HG03558 (cell line): ENCODE measurements around the gene ARHGAP26.

Source experiments
- ATAC-seq: cut with Tn5 transposase; IDR thresholded peaks from one replicate; pipeline ENCODE4 v1.9.1; 2021; ENCODE audit warnings: moderate number of reproducible peaks; ENCODE audit not compliant: unreplicated experiment; ENCODE audit errors: extremely low read depth

Gene ARHGAP26

GRCh38 chr5:143164557-143164956 lies 394.4 kb downstream of the ARHGAP26 start:
- ATAC-seq, result no peak

- ATAC-seq, result no peak
Measured at GRCh38 chr5:143165049-143165880, 395.1 kb downstream of the ARHGAP26 start.

DNA sequence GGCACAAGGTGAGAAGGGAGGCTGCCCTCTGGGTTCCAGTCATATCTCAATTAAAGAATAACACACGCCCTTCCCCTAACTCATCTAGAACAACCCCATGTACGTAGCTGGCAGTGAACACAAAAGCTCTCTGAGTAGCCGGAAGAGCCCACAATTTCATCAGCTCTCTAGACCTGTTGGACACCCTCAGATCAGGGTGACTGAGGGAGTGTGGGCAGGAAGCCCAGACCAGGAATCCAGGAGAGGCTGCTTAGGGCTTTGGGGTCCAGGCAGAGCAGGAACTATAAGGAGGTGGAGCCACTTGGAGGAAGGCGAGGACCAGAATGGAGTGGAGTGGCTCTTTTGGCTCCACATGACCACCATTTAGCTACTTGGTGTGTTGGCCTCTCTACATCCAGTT lies 395.9 kb downstream of the ARHGAP26 start:
- no peak for ATAC-seq

DNA sequence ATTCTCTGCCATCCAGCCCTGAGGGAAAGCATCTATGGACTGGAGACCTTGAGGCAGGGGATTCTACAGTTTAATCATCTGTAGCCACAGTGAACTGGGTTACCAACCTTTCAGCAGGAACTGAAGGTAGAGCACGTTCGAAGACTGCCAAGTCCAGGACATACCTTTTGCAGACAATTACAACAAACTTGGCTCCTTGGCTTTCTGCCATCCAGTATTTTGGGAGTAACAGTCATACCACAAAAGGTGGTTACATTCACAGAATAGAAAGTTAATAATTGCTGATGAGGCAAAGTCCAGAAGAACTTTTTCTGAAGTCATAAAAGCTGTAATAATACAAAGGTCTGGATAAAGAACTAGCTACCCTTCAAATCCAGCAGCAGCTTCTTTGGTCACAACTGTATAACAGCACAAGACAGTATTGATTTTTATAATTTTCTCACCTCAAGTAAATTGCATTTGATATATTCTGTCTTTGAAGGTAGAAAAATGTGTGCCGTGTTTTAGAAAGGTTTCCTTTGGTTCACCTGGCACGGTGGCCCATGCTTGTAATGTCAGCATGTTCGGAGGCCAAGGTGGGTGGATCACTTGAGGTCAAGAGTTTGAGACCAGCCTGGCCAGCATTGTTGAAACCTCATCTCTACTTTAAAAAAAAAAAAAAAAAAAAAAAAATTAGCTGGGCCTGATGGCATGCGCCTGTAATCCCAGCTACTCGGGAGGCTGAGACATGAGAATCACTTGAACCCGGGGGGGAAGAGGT lies 396.7 kb downstream of the ARHGAP26 start:
- no peak for ATAC-seq

DNA sequence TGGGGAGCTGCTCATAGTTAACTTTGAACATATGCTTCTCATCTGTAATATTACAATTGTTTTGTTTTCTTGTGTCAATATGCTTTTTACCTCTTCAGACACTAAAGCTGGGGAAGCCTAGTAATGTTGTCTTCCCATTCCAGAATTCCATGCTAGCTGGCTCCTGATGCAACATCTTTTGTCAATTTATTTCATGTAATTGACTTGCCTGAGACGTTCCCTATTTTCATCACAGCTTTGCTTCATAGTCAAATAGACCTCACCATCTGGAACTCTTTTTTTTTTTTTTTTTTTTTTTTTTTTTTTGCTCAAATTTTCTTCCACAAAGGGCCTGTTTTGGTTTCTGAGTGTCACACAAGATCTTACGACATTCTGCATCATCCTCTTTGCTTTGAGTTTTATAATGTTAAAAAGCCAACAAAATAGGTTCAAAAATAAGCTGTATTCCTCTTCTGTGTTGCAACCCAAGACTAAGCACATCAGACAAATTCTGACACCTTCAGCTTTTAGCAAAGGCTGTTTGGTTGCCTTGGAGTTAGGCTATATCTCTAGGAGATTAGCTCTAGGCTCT lies 398.1 kb downstream of the ARHGAP26 start:
- no peak for ATAC-seq

DNA sequence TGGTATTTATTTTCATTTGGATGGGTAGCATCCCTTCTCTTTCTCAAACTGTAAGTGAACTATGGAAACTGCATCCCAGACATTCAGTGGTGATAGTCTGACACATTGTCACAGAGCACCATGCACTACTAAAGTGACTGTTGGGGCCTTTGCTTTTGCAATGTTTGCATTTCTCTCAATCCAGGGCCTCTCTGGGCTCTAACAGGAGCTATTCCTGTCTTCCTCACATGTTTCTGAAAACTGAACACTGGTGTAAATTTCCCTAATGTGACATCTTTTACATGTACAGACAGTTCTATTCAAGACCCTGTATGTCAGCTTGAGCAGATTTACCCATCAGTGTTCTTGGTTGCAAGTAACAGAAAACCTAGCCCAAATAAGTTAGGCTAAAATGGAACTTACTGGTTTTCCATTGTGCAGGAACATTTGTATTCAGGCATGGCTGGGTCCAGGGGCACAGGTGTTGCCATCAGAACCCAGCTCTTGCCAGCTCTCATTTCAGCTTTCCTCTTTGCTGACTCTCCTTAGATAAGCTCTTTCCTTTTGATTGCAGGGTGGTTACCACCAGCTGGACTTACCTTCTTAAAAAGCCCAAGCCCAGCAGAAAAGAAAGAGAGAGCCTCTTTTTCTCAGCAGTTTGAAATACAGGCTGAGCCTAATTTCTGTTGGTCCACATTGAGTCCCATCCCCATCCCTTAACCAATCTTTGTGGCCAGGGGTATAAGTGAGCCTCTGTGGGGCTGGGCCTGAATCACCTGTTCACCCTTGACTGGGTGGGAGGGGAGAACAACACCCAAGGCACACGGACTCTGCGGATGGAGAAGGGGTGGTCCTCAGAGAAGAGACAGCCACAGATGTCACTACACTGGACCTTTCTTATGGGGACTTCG lies 399.0 kb downstream of the ARHGAP26 start:
- ATAC-seq, result no peak

DNA sequence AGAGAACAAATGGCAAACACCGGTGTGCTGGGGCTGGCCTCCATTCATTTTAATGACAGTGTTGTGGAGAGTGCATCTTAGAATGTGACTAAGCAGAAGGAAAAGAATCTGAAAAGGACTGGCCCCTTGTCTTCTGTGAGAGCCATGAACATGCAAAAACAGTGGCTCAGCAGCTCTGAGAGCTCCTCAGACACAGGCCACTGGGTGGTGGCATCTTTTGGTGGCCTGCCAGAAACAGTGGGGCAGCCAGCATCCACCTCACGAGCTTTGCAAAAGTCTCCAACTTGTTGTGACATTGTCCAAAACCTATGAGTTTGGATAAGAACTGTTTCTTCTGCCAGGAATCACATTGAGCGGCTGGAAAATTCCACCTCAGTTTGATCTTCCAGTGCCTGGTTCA lies 399.9 kb downstream of the ARHGAP26 start:
- no peak for ATAC-seq

DNA sequence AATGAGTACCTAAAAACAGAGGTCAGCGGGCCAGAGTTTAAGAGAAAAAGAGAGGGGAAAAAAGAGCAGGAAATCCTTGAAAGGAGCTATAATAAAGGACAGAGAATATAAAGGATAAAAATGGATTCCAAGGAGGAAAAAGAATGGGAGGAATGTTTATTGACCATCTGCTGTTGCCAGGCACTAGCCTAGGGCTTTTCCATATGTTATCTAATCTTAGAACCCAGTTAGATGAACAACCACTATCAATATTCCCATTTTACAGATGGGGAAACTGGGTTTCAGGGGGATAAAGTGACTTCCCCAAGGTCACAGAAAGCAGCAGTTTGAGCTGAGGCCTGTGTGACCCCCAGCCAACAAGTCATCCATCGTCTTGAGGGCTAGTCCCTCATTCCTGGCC lies 400.8 kb downstream of the ARHGAP26 start:
- no peak for ATAC-seq

DNA sequence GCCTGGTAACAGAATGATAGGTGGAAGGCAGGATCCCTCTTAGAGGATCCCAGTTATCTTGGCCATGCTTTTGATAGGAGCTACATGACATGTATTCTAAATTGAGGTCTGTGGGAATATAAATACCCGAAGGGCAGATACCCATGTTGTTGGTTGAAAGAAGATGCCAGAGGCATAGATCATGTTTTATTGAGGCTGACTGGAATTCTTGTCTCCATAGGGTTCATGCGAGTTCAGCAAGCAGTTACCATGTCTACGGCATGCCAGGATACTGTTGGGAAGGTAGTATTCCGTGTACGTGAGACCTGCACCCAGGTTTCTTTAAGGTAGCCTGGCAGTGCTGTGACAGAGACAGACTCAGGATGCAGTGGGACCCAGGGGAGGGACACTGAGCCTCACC lies 402.6 kb downstream of the ARHGAP26 start:
- no peak for ATAC-seq

DNA sequence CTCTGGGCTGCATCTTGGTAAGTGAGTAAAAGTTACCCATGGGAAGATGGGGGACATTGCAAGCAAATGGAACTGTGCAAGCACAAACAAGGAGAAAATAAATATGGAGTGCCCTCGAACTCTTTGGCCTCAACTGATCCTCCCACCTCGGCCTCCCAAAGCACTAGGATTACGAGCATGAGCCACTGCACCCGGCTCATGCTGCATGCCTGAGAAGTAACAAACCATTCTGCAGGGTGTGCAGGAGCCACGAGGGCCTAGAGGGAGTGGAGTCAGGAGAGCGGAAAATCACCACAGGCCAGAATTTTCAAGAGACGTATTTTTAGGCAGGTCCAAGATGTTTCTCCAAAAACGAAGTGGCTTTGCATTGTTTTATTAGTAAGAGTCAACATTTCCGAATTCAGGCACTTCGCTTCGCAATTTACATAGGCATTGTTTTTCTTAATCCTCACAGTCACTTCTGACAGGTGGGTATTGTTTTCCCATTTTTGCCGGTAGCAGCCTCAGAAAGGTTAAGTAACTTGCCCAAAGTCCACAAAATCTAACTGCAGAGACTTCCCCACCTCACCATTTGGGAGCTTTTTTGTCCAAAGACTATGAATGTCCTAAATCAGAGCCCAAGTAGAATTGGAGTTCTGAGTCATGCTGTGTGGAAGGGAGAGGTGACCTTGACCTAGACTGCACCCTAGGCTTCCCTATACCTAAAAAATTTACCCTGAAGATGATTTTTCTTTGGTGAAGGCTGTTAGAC lies 403.1 kb downstream of the ARHGAP26 start:
- ATAC-seq, result no peak

DNA sequence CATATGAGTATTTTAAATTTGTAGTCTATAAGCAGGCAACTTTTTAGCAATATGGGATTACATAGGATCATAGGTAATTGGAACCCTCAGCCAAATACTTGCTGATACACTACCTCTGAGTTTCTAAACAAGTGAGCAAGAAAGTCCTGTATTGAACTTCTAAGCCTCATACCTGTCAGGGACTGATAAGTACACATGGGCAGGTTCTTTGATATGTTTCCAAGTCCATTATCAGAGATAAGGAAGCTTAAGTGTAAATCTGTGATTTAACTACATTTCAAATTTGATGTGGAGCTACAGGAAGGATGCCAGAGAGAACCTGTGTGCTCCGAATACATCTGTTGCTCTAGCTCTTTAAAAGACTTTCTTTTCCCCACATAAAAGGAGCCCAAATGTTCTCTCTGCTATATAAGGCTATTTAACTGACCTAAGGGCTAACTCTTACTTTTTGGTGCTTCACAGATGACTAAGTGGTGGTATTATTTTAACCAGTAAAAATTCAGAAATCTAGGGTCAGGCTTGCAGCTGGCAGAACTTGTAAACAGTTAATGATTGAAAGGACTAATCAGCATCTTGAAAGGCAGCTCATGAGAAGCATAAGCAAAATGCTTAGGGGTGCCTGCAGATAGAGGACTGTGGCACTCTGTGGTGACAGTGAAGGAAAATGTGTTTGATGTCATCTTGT lies 404.7 kb downstream of the ARHGAP26 start:
- ATAC-seq, result peak; percentile 96

DNA sequence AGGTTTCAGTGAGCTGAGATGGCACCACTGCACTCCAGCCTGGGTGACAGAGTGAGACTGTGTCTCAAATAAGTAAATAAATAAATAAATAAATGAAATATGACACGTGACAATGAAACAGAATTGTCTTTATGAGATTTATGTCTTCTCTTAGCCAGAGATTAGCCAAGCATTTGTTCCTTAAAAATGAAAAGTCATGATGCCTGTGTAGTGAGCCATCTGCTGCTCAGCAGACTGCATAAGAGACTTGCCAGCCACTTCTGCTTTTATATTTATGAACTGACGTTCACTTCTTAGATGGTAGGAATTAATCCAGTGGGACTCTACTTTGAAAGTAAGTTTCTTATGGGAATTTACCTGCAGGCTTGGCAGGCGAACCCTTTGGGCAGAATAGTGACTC lies 405.9 kb downstream of the ARHGAP26 start:
- no peak for ATAC-seq

DNA sequence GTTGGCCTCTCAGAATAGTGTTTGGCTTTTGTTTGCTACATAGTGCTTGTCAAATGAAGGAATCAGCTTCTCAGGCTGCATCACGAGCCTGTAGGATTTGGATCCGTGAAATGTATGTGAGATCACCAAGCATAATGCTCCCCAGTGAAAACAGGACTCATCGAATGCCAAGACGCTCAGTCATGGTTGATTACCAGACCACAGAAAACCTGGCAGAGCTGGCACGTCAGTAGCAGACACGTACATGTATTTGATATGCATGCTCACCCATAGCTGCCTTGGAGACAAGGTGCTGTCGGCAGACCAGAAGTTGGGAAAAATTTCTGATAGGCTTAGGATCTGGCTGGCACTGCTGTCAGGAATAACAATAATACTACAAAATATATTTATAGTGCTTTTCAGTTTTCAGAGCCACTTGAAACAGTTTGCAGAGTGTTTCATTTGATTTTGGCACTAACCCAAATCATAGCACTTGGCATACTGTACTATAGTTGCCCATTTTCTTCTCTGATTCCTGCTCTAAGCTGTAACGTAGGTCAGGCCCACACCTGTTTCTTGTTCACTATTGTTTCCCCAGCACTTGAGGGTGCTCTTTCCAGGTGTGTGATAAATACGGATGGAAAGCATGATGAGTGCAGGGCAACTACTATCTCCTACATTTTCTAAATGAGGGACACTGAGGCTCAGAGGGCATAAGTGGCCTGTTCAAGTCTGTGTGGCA lies 407.2 kb downstream of the ARHGAP26 start:
- no peak for ATAC-seq

GRCh38 chr5:143179126-143179740 lies 409.1 kb downstream of the ARHGAP26 start:
- ATAC-seq, result no peak

DNA sequence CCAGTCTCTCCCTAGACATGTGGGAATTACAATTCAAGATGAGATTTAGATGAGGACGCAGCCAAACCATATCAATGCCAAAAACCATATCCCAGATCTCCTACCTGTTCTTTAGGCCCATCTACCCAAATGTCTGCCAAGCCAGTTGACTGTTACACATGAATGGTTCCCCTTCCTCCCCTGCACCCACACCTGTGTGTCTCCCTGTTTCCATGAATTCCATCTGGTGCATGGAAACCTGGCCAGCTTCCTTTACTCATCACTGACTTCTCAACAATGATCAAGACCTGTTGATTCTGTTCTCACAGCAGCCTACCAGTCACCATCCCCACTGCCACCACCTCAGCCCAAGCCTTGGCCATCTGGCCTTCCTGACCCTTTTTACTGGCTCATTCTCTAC lies 410.6 kb downstream of the ARHGAP26 start:
- ATAC-seq, result no peak

DNA sequence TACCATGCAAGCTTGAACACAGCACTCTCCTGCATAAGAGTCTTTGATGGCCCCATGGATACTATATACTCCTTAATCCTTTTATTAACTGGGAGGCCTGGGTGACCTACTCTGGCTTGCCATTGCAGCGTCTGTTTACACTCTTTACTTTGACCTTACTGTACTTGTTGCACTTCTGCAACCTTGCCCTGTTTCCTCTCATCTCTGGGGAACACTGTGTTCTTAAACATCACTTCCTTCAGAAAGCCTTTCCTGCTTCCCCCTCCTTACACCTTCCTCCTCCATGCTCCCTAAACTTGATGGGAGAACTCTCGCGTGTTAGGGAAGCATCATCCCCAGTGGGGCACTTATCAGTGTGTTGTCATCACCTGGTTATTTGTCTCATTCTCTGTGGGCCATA lies 411.0 kb downstream of the ARHGAP26 start:
- ATAC-seq, result no peak

GRCh38 chr5:143182106-143182505 lies 411.9 kb downstream of the ARHGAP26 start:
- no peak for ATAC-seq
